ENCODE measurements around the gene ISM1.
A peak's percentile ranks its signal among the peaks of the same experiment; 100 is the strongest.

The ISM1 gene

GRCh38 chr20:13344671-13345070, 123.6 kb downstream of the ISM1 start:
- H3K4me3 ChIP-seq (replicated peaks in 1 of 2; ENCODE audit: low read depth in 2 of 2, low read length in 2 of 2) = no peak overlapping the region
- DNase-seq (ENCODE audit: low read depth in 2 of 2) = no peak
- TF ChIP-seq CTCF (IDR thresholded peaks at IDR 0.05; ENCODE audit: low read depth, low read length) = no peak

GRCh38 chr20:13348311-13349234, 127.5 kb downstream of the ISM1 start:
- DNase-seq (ENCODE audit: low read depth in 2 of 2) = peak in 1 of 2 donors; percentile 18
- H3K4me3 ChIP-seq (replicated peaks in 1 of 2; ENCODE audit: low read depth in 2 of 2, low read length in 2 of 2) = no peak overlapping the region
- TF ChIP-seq CTCF (IDR thresholded peaks at IDR 0.05; ENCODE audit: low read depth, low read length) = no peak

- H3K4me3 ChIP-seq (replicated peaks in 1 of 2; ENCODE audit: low read depth in 2 of 2, low read length in 2 of 2) = no peak overlapping the region
- no peak for TF ChIP-seq CTCF (IDR thresholded peaks at IDR 0.05; ENCODE audit: low read depth, low read length)
- no peak for DNase-seq (ENCODE audit: low read depth in 2 of 2)
Observed at GRCh38 chr20:13349235-13349604, 128.1 kb downstream of the ISM1 start.
